Measurements from ENCODE around the gene APC2.

Gene APC2

DNA sequence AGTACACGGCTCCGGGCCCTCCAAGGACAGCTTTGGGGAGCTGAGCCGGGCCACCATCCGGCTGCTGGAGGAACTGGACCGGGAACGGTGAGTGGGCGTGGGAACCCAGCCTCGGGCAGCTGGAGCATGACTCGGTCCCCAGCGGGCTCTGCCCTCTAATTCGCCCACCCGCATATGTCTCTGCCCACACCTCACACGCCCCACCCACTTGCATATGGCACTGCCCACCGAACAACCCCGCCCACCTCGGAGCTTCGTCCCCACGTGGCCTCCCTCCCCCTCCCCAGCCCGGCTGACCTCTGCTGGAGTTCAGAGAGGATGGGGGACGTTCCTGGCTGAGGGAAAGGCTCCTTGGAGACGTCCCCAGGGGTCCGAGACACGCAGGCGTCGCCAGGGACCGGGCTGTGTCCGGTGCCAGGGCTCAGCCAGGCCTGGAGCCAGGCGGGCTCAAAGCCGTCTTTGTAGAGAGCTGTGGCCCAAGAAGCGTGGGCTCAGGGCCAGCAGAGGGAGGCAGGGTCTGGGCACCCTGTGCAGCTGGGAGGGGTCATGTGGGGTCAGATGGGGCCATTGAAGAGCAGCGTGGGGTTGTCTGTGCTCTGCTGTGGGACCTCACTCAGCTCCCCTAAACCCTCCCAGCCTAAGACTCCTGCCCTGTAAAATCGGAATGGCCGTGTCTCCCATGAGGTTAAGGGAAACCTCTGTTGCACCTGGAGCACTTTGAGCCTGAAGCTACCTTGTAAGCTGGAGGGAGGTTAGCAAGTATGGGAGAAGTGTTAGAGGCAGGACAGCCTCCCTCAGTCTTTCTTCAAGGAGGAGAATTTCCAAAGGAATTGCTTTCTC is 3.8 kb downstream of the APC2 start:
- peak in 1 of 2 experiments; percentile 84 for DNase-seq (ENCODE audit: low spot score in 2 of 2)
- Histone ChIP-seq H3K36me3 (replicated peaks) (no peaks in the 10 kb centered on the region), H3K4me1 (peaks cover 12% of the 10 kb centered on the region), H3K9me3 (no peaks in the 10 kb centered on the region), H3K27me3 (ENCODE audit: low read depth) (peaks cover 60% of the 10 kb centered on the region), H3K4me3 (no peak overlapping the region)
- in situ Hi-C loops (cut with MboI; ENCODE audit: low sequenced_read_pairs): no loop called here

DNA sequence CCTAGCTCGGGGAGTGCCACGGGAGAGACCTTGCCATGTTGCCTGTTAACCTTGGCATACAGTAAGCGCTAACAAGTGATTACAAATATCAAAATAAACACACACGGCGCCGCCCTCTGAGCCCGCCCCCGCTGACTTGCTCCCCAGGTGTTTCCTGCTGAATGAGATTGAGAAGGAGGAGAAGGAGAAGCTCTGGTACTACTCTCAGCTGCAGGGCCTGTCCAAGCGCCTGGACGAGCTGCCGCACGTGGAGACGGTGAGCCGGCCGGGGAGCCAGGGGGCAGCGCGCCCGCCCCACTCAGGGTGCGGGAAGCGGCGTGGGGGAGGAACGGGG is 5.0 kb downstream of the APC2 start:
- no peak for DNase-seq (ENCODE audit: low spot score in 2 of 2)
- Histone ChIP-seq H3K27me3 (ENCODE audit: low read depth) (peaks cover 48% of the 10 kb centered on the region), H3K36me3 (replicated peaks) (no peaks in the 10 kb centered on the region), H3K4me3 (peak overlapping the region; percentile 6; the same call in 1 of the 2 replicates), H3K4me1 (peaks cover 12% of the 10 kb centered on the region), H3K9me3 (no peaks in the 10 kb centered on the region)
- in situ Hi-C loops (cut with MboI; ENCODE audit: low sequenced_read_pairs): no loop called here

DNA sequence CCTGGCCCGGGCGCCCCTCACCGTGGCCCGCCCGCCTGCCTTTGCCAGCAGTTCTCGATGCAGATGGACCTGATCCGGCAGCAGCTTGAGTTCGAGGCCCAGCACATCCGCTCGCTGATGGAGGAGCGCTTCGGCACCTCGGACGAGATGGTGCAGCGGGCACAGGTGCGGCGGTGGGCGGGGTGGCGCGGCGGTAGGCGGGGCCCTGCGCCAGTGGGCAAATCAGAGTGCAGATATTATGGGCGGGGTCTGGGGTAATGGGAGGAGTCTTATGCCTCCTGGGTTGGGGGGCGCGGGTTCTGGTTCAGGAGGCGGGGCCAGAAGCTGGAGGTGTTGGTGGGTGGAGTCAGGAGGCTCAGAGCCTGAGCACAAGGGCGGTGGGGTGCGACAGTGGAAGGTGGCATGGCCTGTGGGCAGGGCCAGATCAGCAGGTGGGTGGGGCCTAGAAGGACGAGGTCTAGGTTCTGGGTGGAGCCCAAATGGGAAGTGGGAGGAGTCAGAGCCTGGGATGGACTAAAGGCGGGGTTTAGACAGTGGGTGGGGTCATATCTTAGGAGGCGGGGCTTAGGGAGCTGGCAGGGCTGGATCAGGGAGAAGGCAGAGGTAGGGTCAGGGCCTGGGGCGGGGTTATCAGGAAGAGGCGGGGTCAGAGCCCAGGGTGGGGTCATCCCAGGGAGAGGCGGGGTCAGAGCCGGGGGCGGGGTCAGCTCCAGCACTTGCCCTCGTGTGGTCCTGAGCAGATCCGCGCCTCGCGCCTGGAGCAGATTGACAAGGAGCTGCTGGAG is 5.6 kb downstream of the APC2 start:
- Histone ChIP-seq H3K4me3 (peak overlapping the region; percentile 6; the same call in 1 of the 2 replicates), H3K27me3 (ENCODE audit: low read depth) (peaks cover 42% of the 10 kb centered on the region), H3K36me3 (replicated peaks) (no peaks in the 10 kb centered on the region; the same call in 1 of the 2 replicates), H3K4me1 (peaks cover 12% of the 10 kb centered on the region), H3K9me3 (no peaks in the 10 kb centered on the region)
- in situ Hi-C loops (cut with MboI; ENCODE audit: low sequenced_read_pairs): no loop called here
- peak; percentile 79 to 97 for DNase-seq (ENCODE audit: low spot score in 2 of 2)

DNA sequence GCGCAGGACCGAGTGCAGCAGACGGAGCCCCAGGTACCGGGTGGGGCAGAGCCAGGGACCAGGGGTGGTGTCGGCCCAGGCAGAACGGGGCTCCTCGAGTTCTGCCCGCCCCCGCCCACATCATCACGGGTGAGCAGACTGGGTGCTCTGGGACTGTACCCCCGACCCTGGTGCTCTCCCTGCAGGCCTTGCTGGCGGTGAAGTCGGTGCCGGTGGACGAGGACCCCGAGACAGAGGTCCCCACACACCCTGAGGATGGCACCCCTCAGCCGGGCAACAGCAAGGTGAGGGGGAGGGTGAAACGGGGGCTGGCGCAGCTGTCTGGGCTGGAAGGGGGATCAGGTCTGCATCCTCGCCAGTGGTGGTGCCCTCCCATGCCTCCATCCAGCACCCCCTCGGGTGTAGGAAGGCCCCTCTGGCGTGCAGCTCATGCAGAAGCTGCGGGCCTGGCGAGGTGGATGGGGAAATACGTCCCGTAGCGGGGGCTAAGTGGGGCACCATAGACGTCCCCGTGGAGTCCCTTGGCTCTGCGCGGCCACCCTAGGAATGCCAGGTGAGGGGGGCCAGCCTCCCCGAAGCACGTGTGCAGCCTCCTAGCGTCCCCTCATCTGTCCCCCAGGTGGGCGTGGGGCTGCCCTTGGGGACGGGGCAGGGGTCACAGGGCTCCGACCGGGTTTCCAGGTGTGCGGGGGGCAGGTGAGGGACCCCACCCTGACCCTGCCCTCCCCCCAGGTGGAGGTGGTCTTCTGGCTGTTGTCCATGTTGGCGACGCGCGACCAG is 6.4 kb downstream of the APC2 start:
- in situ Hi-C loops (cut with MboI; ENCODE audit: low sequenced_read_pairs): no loop called here

DNA sequence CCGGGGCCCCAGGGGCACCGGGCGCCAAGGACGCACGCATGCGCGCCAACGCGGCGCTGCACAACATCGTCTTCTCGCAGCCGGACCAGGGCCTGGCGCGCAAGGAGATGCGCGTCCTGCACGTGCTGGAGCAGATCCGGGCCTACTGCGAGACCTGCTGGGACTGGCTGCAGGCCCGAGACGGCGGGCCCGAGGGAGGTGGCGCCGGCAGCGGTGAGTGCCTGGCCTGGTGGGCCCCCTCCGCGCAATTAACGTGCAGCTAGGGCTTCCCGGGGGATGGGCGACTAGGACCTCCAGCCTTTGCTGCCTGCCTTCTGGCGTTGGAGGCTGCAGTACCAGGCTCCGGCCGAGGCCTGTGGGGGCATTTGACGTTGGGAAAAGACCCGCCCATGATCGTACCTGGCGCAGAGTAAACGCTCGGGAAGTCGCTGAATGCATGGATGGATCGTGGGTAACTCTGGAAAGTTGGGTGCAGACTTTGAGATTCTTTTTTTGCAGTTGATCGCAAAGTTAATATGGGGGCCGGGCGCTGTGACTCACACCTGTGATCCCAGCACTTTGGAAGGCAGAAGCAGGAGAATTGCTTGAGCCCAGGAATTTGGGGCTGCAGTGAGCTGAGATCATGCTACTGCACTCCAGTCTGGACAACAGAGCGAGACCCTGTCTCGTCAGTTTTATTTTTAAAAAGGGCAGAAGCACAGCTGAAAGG is 7.3 kb downstream of the APC2 start:
- Histone ChIP-seq H3K27me3 (ENCODE audit: low read depth) (peaks cover 26% of the 10 kb centered on the region), H3K36me3 (replicated peaks) (no peaks in the 10 kb centered on the region; the same call in 1 of the 2 replicates), H3K9me3 (no peaks in the 10 kb centered on the region), H3K4me1 (peaks cover 12% of the 10 kb centered on the region), H3K4me3 (no peak overlapping the region)
- in situ Hi-C loops (cut with MboI; ENCODE audit: low sequenced_read_pairs): no loop called here
- peak in 1 of 2 experiments; percentile 47 for DNase-seq (ENCODE audit: low spot score in 2 of 2)

More for the DNA sequence above, 6.4 kb downstream of the APC2 start:
- no peaks in the 10 kb centered on the region; the same call in 1 of the 2 replicates for H3K36me3 ChIP-seq (replicated peaks)
- no peaks in the 10 kb centered on the region for H3K9me3 ChIP-seq
- peaks cover 34% of the 10 kb centered on the region for H3K27me3 ChIP-seq (ENCODE audit: low read depth)
- no peak overlapping the region for H3K4me3 ChIP-seq
- DNase-seq (ENCODE audit: low spot score in 2 of 2): no peak
- peaks cover 12% of the 10 kb centered on the region for H3K4me1 ChIP-seq

DNA sequence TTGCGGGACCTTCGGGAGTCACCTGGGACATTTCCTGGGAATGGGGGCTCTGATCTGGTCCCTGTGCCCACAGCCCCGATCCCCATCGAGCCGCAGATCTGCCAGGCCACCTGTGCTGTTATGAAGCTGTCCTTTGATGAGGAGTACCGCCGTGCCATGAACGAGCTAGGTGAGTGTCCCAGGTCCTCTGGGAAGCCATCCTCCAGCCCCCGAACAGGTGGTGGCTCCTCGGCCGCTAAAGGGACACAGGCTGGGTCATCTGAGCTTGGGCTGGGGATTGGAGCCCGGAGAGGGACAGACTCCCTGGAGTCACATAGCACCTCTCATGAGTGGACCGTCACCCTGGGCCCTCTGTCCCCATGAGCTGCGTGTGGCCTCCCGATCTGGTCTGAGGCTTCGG is 8.0 kb downstream of the APC2 start:
- peaks cover 19% of the 10 kb centered on the region for H3K27me3 ChIP-seq (ENCODE audit: low read depth)
- H3K4me3 ChIP-seq: no peak overlapping the region
- no peaks in the 10 kb centered on the region for H3K9me3 ChIP-seq
- no peaks in the 10 kb centered on the region; the same call in 1 of the 2 replicates for H3K36me3 ChIP-seq (replicated peaks)
- DNase-seq (ENCODE audit: low spot score in 2 of 2): no peak
- in situ Hi-C loops (cut with MboI; ENCODE audit: low sequenced_read_pairs): no loop called here
- peaks cover 12% of the 10 kb centered on the region for H3K4me1 ChIP-seq

DNA sequence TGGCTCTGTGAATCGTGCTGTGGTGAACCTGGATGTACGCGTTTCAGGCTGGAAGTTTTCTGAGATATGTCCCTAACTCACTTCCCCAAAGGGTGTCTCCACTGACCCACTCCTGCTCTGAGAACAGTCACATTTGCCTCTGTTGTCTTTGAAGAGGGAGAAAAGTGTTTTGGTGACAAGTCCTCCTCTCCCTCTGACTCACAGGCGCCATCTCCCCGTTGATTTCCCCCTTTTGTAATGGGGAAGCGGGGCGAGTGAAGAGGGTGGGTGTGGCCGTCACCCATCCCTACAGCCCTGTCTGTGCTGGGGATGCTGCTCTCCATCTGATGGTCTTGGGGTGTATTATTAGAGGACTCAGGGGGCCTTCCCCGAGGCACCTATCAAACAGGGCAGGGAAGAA is 9.6 kb downstream of the APC2 start:
- Histone ChIP-seq H3K27me3 (ENCODE audit: low read depth) (peaks cover 6% of the 10 kb centered on the region; the same call in 1 of the 2 replicates), H3K9me3 (no peaks in the 10 kb centered on the region), H3K4me1 (peaks cover 12% of the 10 kb centered on the region), H3K36me3 (replicated peaks) (no peaks in the 10 kb centered on the region; the same call in 1 of the 2 replicates), H3K4me3 (no peak overlapping the region)
- in situ Hi-C loops (cut with MboI; ENCODE audit: low sequenced_read_pairs): no loop called here
- no peak for DNase-seq (ENCODE audit: low spot score in 2 of 2)

DNA sequence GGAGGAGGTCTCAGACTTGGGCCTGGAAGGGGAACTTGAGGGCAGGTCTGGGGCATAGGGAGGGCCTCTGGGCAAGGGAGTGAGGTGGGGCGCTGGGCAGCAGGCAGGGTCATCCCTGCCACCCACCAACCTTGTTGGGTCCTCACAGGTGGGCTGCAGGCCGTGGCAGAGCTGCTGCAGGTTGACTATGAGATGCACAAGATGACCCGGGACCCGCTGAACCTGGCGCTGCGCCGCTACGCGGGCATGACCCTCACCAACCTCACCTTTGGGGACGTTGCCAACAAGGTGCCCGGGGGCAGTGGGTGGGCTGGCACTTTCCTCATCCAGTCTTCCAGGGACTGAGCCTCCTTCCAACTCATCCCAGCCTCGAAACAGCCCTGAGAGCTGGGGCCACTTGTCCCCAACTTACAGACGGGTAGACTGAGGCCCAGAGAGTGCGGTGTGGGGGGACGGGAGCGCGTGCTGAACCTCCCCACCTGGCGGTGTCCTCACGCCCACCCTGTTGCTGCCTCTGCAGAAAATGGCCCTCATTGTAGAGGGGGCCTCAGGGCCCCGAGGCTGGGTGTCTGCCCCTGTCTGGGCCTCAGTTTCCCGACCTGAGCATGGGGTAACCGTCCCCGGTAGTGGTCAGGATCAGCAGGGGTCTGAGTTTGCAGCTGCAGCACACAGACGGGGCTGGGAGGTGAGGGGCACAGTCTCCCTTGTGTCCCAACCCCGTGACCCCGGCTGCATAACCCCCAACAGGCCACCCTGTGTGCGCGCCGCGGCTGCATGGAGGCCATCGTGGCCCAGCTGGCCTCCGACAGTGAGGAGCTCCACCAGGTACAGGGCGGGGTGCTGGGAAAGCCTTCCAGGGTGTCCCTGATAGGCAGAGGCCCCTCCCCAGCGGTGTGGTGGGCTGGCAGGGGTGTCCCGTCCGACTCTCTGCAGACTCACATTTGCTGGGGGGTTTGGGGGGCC is 10.4 kb downstream of the APC2 start:
- Histone ChIP-seq H3K9me3 (no peaks in the 10 kb centered on the region), H3K4me1 (peaks cover 8% of the 10 kb centered on the region), H3K36me3 (replicated peaks) (no peaks in the 10 kb centered on the region; the same call in 1 of the 2 replicates), H3K27me3 (ENCODE audit: low read depth) (peaks cover under 1% of the 10 kb centered on the region; the same call in 1 of the 2 replicates), H3K4me3 (no peak overlapping the region)
- no peak for DNase-seq (ENCODE audit: low spot score in 2 of 2)
- in situ Hi-C loops (cut with MboI; ENCODE audit: low sequenced_read_pairs): no loop called here

DNA sequence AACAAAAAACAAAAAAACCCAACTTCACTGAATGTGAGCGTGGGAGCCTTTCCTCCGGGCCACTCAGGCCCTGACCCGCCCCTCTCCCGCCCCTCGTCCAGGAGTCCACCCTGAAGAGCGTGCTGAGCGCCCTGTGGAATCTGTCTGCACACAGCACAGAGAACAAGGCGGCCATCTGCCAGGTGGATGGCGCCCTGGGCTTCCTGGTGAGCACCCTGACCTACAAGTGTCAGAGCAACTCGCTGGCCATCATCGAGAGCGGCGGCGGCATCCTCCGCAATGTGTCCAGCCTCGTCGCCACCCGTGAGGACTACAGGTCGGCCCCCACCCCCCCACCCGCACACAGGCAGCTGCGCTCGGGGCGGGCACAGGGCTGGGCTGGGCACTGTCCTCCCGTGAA is 11.9 kb downstream of the APC2 start:
- no peaks in the 10 kb centered on the region for H3K27me3 ChIP-seq (ENCODE audit: low read depth)
- in situ Hi-C loops (cut with MboI; ENCODE audit: low sequenced_read_pairs): no loop called here
- no peak overlapping the region for H3K4me3 ChIP-seq
- no peaks in the 10 kb centered on the region for H3K9me3 ChIP-seq
- H3K36me3 ChIP-seq (replicated peaks): no peaks in the 10 kb centered on the region; the same call in 1 of the 2 replicates
- DNase-seq (ENCODE audit: low spot score in 2 of 2): no peak
- no peaks in the 10 kb centered on the region for H3K4me1 ChIP-seq

DNA sequence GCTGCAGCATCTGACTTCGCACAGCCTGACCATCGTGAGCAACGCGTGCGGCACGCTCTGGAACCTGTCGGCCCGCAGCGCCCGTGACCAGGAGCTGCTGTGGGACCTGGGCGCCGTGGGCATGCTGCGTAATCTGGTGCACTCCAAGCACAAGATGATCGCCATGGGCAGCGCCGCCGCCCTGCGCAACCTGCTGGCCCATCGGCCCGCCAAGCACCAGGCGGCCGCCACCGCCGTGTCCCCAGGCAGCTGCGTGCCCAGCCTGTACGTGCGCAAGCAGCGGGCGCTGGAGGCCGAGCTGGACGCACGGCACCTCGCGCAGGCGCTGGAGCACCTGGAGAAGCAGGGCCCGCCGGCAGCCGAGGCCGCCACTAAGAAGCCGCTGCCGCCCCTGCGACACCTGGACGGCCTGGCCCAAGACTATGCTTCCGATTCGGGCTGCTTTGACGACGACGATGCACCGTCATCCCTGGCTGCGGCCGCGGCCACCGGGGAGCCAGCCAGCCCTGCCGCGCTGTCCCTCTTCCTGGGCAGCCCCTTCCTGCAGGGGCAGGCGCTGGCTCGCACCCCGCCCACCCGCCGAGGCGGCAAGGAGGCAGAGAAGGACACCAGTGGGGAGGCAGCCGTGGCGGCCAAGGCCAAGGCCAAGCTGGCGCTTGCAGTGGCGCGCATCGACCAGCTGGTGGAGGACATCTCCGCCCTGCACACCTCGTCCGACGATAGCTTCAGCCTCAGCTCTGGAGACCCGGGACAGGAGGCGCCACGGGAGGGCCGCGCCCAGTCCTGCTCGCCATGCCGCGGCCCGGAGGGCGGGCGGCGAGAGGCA is 15.5 kb downstream of the APC2 start:
- Histone ChIP-seq H3K4me1 (peaks cover 7% of the 10 kb centered on the region), H3K4me3 (no peak overlapping the region), H3K27me3 (ENCODE audit: low read depth) (no peaks in the 10 kb centered on the region), H3K9me3 (no peaks in the 10 kb centered on the region), H3K36me3 (replicated peaks) (no peaks in the 10 kb centered on the region; the same call in 1 of the 2 replicates)
- in situ Hi-C loops (cut with MboI; ENCODE audit: low sequenced_read_pairs): no loop called here
- DNase-seq (ENCODE audit: low spot score in 2 of 2): no peak

DNA sequence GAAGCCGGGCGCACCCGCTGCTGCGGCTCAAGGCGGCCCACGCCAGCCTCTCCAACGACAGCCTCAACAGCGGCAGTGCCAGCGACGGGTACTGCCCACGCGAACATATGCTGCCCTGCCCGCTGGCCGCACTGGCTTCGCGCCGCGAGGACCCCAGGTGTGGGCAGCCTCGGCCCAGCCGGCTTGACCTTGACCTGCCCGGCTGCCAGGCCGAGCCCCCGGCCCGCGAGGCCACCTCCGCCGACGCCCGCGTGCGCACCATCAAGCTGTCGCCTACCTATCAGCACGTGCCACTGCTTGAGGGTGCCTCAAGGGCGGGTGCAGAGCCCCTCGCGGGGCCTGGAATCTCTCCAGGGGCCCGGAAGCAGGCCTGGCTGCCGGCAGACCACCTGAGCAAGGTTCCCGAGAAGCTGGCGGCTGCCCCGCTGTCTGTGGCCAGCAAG is 16.1 kb downstream of the APC2 start:
- in situ Hi-C loops (cut with MboI; ENCODE audit: low sequenced_read_pairs): no loop called here
- no peak for DNase-seq (ENCODE audit: low spot score in 2 of 2)
- Histone ChIP-seq H3K4me3 (no peak overlapping the region), H3K4me1 (peaks cover 7% of the 10 kb centered on the region), H3K9me3 (no peaks in the 10 kb centered on the region), H3K27me3 (ENCODE audit: low read depth) (no peaks in the 10 kb centered on the region), H3K36me3 (replicated peaks) (no peaks in the 10 kb centered on the region)
